CD14-positive monocyte (primary cell): ENCODE data around the gene GFI1. TPM values are rescaled to one million over a fixed set of nuclear protein-coding genes. Genes with fewer than 3 reads are reported as not detected.
A peak's percentile ranks its signal among the peaks of the same experiment; 100 is the strongest.

ENCODE experiments used
- DNase-seq, 3 donors: peaks; one replicate each; pipeline ENCODE4 v3.0.0-alpha.2; 2011 to 2022
- H2AFZ ChIP-seq: 2 replicates; pipeline ENCODE4 v1.6.0; 2012; ENCODE audit warnings: mild to moderate bottlenecking, low read depth, low read length, inconsistent platforms; ENCODE audit not compliant: insufficient read depth, poor library complexity, severe bottlenecking
- H3K27ac ChIP-seq, 2 donors: 1 replicate in 1 of 2; 2 replicates in 1 of 2; pipeline ENCODE4 v1.5.1; 2012 to 2013; ENCODE audit warnings: low read length in 2 of 2, control low read depth in 1 of 2, inconsistent platforms in 1 of 2, low read depth in 1 of 2, mild to moderate bottlenecking in 1 of 2
- H3K27me3 ChIP-seq, 2 donors: one replicate each; pipeline versions ENCODE4 v1.6.0 to v1.6.1; 2011 to 2013; ENCODE audit warnings: low read length in 2 of 2; ENCODE audit not compliant: control insufficient read depth in 2 of 2, insufficient read depth in 2 of 2
- H3K36me3 ChIP-seq, 2 donors: replicated peaks in 1 of 2; 1 replicate in 1 of 2; 2 replicates in 1 of 2; pipeline versions ENCODE4 v1.5.1 to v1.6.1; 2012 to 2013; ENCODE audit warnings: low read length in 2 of 2, control low read depth in 1 of 2, inconsistent platforms in 1 of 2, mild to moderate bottlenecking in 1 of 2; ENCODE audit not compliant: insufficient read depth in 2 of 2, control insufficient read depth in 1 of 2
- H3K4me1 ChIP-seq, 2 donors: 1 replicate in 1 of 2; 2 replicates in 1 of 2; pipeline versions ENCODE4 v1.5.1 to v1.6.1; 2012 to 2013; ENCODE audit warnings: low read length in 2 of 2, control low read depth in 1 of 2, inconsistent platforms in 1 of 2, mild to moderate bottlenecking in 1 of 2, moderate library complexity in 1 of 2; ENCODE audit not compliant: insufficient read depth in 2 of 2, control insufficient read depth in 1 of 2
- H3K4me2 ChIP-seq: replicated peaks from 2 replicates; pipeline ENCODE3; 2012; ENCODE audit warnings: low read length, moderate library complexity, mild to moderate bottlenecking; ENCODE audit not compliant: poor library complexity, severe bottlenecking; ENCODE audit errors: extremely low read depth
- H3K4me3 ChIP-seq, 3 experiments: fragments of 200-600 bp in 1 of 3; sonication (generic) in 1 of 3; replicated peaks in 1 of 3; 1 replicate in 2 of 3; 2 replicates in 1 of 3; pipeline ENCODE4 v1.5.1; 2011 to 2013; ENCODE audit warnings: low read length in 3 of 3, mild to moderate bottlenecking in 3 of 3, control low read depth in 2 of 3, low read depth in 2 of 3, inconsistent platforms in 1 of 3, moderate library complexity in 1 of 3
- H3K79me2 ChIP-seq: 2 replicates; pipeline ENCODE4 v1.6.0; 2012; ENCODE audit warnings: mild to moderate bottlenecking, control low read depth, inconsistent platforms, low read length, moderate library complexity; ENCODE audit not compliant: insufficient read depth
- H3K9ac ChIP-seq: 2 replicates; pipeline ENCODE4 v1.6.0; 2017; ENCODE audit warnings: low read length, mild to moderate bottlenecking; ENCODE audit not compliant: insufficient read depth, poor library complexity, severe bottlenecking
- H3K9me3 ChIP-seq, 2 donors: replicated peaks in 1 of 2; 1 replicate in 1 of 2; 2 replicates in 1 of 2; pipeline versions ENCODE4 v1.5.1 to v1.6.1; 2012 to 2013; ENCODE audit warnings: low read length in 2 of 2, control low read depth in 1 of 2; ENCODE audit not compliant: control insufficient read depth in 1 of 2, insufficient read depth in 1 of 2
- H4K20me1 ChIP-seq: 2 replicates; pipeline ENCODE4 v1.6.0; 2012; ENCODE audit warnings: mild to moderate bottlenecking, low read length, control low read depth, moderate library complexity; ENCODE audit not compliant: insufficient read depth
- H3K27ac Mint-ChIP-seq, 7 donors: one replicate each; pipeline ENCODE4 v1.8.0; 2020; ENCODE audit warnings: mild to moderate bottlenecking in 7 of 7, mixed read lengths in 7 of 7, moderate library complexity in 6 of 7, inconsistent platforms in 2 of 7
- H3K27me3 Mint-ChIP-seq, 3 donors: one replicate each; pipeline ENCODE4 v1.8.0; 2021 to 2022; ENCODE audit warnings: low read depth in 3 of 3, mild to moderate bottlenecking in 3 of 3, mixed read lengths in 3 of 3, moderate library complexity in 3 of 3, inconsistent platforms in 1 of 3
- H3K36me3 Mint-ChIP-seq, 2 donors: one replicate each; pipeline ENCODE4 v1.8.0; 2020; ENCODE audit warnings: mixed read lengths in 2 of 2, inconsistent platforms in 1 of 2, mild to moderate bottlenecking in 1 of 2
- H3K4me1 Mint-ChIP-seq: one replicate; pipeline ENCODE4 v1.8.0; 2020; ENCODE audit warnings: mild to moderate bottlenecking, mixed read lengths
- H3K4me3 Mint-ChIP-seq, 2 donors: one replicate each; pipeline ENCODE4 v1.8.0; 2020; ENCODE audit warnings: mild to moderate bottlenecking in 2 of 2, mixed read lengths in 2 of 2, moderate library complexity in 1 of 2
- H3K9me3 Mint-ChIP-seq, 7 donors: one replicate each; pipeline ENCODE4 v1.8.0; 2020 to 2022; ENCODE audit warnings: mixed read lengths in 7 of 7, mild to moderate bottlenecking in 6 of 7, moderate library complexity in 6 of 7, inconsistent platforms in 2 of 7
- WGBS: methylation state at CpG from one replicate; pipeline ENCODE4 v1.1.5; 2013; ENCODE audit warnings: missing lambda C conversion rate; ENCODE audit not compliant: insufficient coverage; 5-methylcytosine and 5-hydroxymethylcytosine counted together
- intact Hi-C, 2 donors: fragments of 100-400 bp; cut with micrococcal nuclease; formaldehyde crosslinking; loops; one replicate each; pipeline versions ENCODE4 v1.15.0 to v1.15.1; 2023
- polyA plus RNA-seq, 3 donors: library from polyadenylated mRNA; depleted of rRNA in 1 of 3; unstranded in 2 of 3; stranded (reverse) in 1 of 3; fragments of 300-500 nt in 2 of 3; fragments of >200 nt in 1 of 3; fragmentation: Illumina TruSeq in 2 of 3; gene quantifications; 1 replicate in 2 of 3; 2 replicates in 1 of 3; pipeline ENCODE4 v1.2.3, GENCODE V29; 2012 to 2021
- TF ChIP-seq, protein P1 (sequence below): fragments of 200-600 bp; IDR thresholded peaks from one replicate; pipeline ENCODE4 v1.8.0; 2022; ENCODE audit warnings: antibody characterized with exemption, mild to moderate bottlenecking

GFI1 gene
- polyA plus RNA-seq, 3 donors, result 0.35 TPM; not detected in 2

DNA sequence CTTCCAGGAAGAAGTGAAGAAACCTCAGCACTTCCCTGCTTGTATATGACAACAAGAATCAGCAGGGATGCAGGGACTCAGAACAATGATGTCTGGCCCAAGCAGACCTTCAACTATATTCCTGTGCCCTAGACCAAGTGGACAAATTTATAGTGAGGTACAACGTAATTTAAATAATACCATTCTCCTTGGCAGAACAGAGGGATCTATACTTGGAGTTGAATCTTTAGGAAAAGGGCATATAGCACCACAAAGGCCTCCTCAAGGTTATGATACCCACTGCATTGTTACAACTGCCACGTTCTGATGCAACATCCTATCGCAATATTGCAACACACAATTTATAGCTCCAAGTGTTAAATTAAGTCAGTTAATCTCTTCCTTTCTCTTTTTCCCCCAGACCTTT is 29.1 kb upstream of the GFI1 start:
- Histone ChIP-seq H3K27ac (peak overlapping the region in 1 of 2 donors; percentile 43), H3K9me3 (no peaks in the 10 kb centered on the region), H2AFZ (no peak overlapping the region), H3K4me1 (peaks cover 11 to 17% of the 10 kb centered on the region in 2 donors), H3K9ac (no peak overlapping the region), H3K79me2 (no peaks in the 10 kb centered on the region), H3K36me3 (peaks cover 6 to 56% of the 10 kb centered on the region in 2 donors), H4K20me1 (no peaks in the 10 kb centered on the region), H3K4me3 (no peak overlapping the region), H3K27me3 (no peaks in the 10 kb centered on the region), H3K4me2 (no peak overlapping the region)
- Mint-ChIP-seq H3K27me3 (no peaks in the 10 kb centered on the region), H3K4me1 (peaks cover 24% of the 10 kb centered on the region), H3K36me3 (peaks cover 41 to 46% of the 10 kb centered on the region in 2 donors), H3K27ac (peak overlapping the region in 3 of 7 donors; percentile 6 to 64 (median 46)), H3K9me3 (peaks cover 0 to 2% (median 0%) of the 10 kb centered on the region in 7 donors), H3K4me3 (no peak overlapping the region)
- no peak for DNase-seq
- TF ChIP-seq, protein P1, sequence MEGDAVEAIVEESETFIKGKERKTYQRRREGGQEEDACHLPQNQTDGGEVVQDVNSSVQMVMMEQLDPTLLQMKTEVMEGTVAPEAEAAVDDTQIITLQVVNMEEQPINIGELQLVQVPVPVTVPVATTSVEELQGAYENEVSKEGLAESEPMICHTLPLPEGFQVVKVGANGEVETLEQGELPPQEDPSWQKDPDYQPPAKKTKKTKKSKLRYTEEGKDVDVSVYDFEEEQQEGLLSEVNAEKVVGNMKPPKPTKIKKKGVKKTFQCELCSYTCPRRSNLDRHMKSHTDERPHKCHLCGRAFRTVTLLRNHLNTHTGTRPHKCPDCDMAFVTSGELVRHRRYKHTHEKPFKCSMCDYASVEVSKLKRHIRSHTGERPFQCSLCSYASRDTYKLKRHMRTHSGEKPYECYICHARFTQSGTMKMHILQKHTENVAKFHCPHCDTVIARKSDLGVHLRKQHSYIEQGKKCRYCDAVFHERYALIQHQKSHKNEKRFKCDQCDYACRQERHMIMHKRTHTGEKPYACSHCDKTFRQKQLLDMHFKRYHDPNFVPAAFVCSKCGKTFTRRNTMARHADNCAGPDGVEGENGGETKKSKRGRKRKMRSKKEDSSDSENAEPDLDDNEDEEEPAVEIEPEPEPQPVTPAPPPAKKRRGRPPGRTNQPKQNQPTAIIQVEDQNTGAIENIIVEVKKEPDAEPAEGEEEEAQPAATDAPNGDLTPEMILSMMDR, result no peak
- intact Hi-C loops, result loop anchor here in 1 of 2 donors (5.0 kb wide), 1 partner anchor 363 kb away; no protein-coding TSS in a partner anchor
- 14% methylated on average over 1 of the region's 3 CpGs for WGBS

DNA sequence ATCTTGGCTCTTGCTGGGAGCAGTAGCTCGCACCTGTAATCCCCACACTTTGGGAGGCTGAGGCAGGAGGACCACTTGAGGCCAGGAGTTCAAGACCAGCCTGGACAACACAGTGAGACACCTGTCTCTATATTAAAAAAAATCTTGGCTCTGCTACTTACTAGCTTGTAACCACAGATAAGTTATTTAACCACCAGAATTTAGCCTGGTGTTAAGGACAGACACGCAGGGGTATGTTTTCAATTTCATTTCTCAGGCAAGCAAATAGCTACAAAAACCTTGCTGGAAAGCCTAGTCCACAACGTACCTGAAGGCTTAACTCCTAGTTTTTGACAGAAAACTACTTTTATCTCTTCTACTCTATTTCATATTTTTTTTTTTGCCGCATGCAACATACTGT is 24.8 kb upstream of the GFI1 start:
- Histone ChIP-seq H3K4me2 (no peak overlapping the region), H2AFZ (no peak overlapping the region), H3K36me3 (peaks cover 4 to 47% of the 10 kb centered on the region in 2 donors), H3K4me1 (peaks cover 10 to 14% of the 10 kb centered on the region in 2 donors), H3K79me2 (no peaks in the 10 kb centered on the region), H3K27me3 (no peaks in the 10 kb centered on the region), H3K9ac (no peak overlapping the region), H3K27ac (no peak overlapping the region), H3K4me3 (no peak overlapping the region), H4K20me1 (no peaks in the 10 kb centered on the region), H3K9me3 (no peaks in the 10 kb centered on the region)
- no peak for DNase-seq
- WGBS, result 93% methylated on average over 3 of the region's 4 CpGs
- no peaks in the 10 kb centered on the region for H3K9me3 Mint-ChIP-seq
- H3K4me1 Mint-ChIP-seq, result peaks cover 21% of the 10 kb centered on the region
- peaks cover 35 to 43% of the 10 kb centered on the region in 2 donors for H3K36me3 Mint-ChIP-seq
- intact Hi-C loops, result no loop called here
- no peaks in the 10 kb centered on the region for H3K27me3 Mint-ChIP-seq
- no peak overlapping the region for H3K4me3 Mint-ChIP-seq
- no peak overlapping the region for H3K27ac Mint-ChIP-seq
- TF ChIP-seq, protein P1, result no peak
